GM18511 (cell line): ENCODE data around the gene VWA8.
"Not testable (repeated sequence)": the region's sequence is repeated elsewhere in the genome, so short reads cannot be mapped to it uniquely, and the experiment has no call there.

Experiments used
- ATAC-seq: cut with Tn5 transposase; IDR thresholded peaks from one replicate; pipeline ENCODE4 v1.9.1; 2021; ENCODE audit warnings: mild to moderate bottlenecking, moderate library complexity; ENCODE audit not compliant: unreplicated experiment

Gene VWA8

GRCh38 chr13:41751734-41752445, 209.0 kb downstream of the VWA8 start:
- ATAC-seq, result no peak

- no peak for ATAC-seq
These were observed 209.6 kb downstream of the VWA8 start for GRCh38 chr13:41751277-41751676.

- ATAC-seq, result no peak
These were observed 214.7 kb downstream of the VWA8 start for GRCh38 chr13:41746259-41746658.

- not testable (repeated sequence) for ATAC-seq
These were observed 215.4 kb downstream of the VWA8 start for GRCh38 chr13:41745496-41745895.

- ATAC-seq, result no peak
These were observed 217.9 kb downstream of the VWA8 start for GRCh38 chr13:41742917-41743552.

GRCh38 chr13:41740479-41740878, 220.4 kb downstream of the VWA8 start:
- ATAC-seq, result no peak

GRCh38 chr13:41722684-41723535, 238.0 kb downstream of the VWA8 start:
- ATAC-seq, result no peak

- ATAC-seq, result no peak
These were observed 239.9 kb downstream of the VWA8 start for GRCh38 chr13:41720839-41721561.

- ATAC-seq, result no peak
These were observed 244.7 kb downstream of the VWA8 start for GRCh38 chr13:41716236-41716635.

- no peak for ATAC-seq
These were observed 247.5 kb downstream of the VWA8 start for GRCh38 chr13:41713405-41713804.

- no peak for ATAC-seq
These were observed 250.1 kb downstream of the VWA8 start for GRCh38 chr13:41710771-41711170.

- no peak for ATAC-seq
These were observed 251.4 kb downstream of the VWA8 start for GRCh38 chr13:41709511-41709910.

- ATAC-seq, result no peak
These were observed 252.2 kb downstream of the VWA8 start for GRCh38 chr13:41708713-41709112.

- ATAC-seq, result no peak
These were observed 253.6 kb downstream of the VWA8 start for GRCh38 chr13:41707194-41707821.

- no peak for ATAC-seq
These were observed 254.8 kb downstream of the VWA8 start for GRCh38 chr13:41706152-41706551.

- no peak for ATAC-seq
These were observed 258.4 kb downstream of the VWA8 start for GRCh38 chr13:41702540-41702939.

GRCh38 chr13:41701676-41702075, 259.2 kb downstream of the VWA8 start:
- ATAC-seq, result no peak

- ATAC-seq, result no peak
These were observed 260.1 kb downstream of the VWA8 start for GRCh38 chr13:41700790-41701310.

- no peak for ATAC-seq
These were observed 261.1 kb downstream of the VWA8 start for GRCh38 chr13:41699759-41700158.

- ATAC-seq, result no peak
These were observed 263.3 kb downstream of the VWA8 start for GRCh38 chr13:41697578-41697977.
